ENCODE measurements around the gene PPP1R18. TPM values are rescaled to one million over a fixed set of nuclear protein-coding genes. Genes with fewer than 3 reads are reported as not detected.
A peak's percentile ranks its signal among the peaks of the same experiment; 100 is the strongest.

PPP1R18 gene
- total and polyA plus RNA-seq, 9 of the 15 experiments (the other 6 are each of a cell fraction or from before 2014, with no cell fraction given) = 12.0 to 99.2 (median 42.6) TPM

GRCh38 chr6:30686009-30686907 is at the start of gene PPP1R18 (continued):
- TF ChIP-seq FOXJ2 (tag; IDR thresholded peaks at IDR 0.05) (no peak), DACH1 (IDR thresholded peaks at IDR 0.05; ENCODE audit: partially characterized antibody) (no peak), MLX (CRISPR knock-in tag; conservative IDR thresholded peaks at IDR 0.05) (no peak), ERF (CRISPR knock-in tag; IDR thresholded peaks at IDR 0.05) (no peak), NBN (IDR thresholded peaks at IDR 0.05; ENCODE audit: low read depth) (peak; percentile 28), CHD2 (IDR thresholded peaks at IDR 0.05; ENCODE audit: low read depth, low read length) (no peak), ELF1 (tag; IDR thresholded peaks at IDR 0.05) (0 out of 2 replicates have a peak, but pooled peaks have one; percentile 12), CREB1 (IDR thresholded peaks at IDR 0.05) (no peak), CREB1 (CRISPR knock-in tag; IDR thresholded peaks at IDR 0.05) (0 out of 2 replicates have a peak, but pooled peaks have one; percentile 46), CEBPZ (IDR thresholded peaks at IDR 0.05; ENCODE audit: borderline replicate concordance, low read depth, low read length) (no peak), PRDM10 (IDR thresholded peaks at IDR 0.05; ENCODE audit: partially characterized antibody) (peak; percentile 82), THAP7 (CRISPR knock-in tag; IDR thresholded peaks at IDR 0.05) (no peak), ATF3 (IDR thresholded peaks at IDR 0.05) (no peak), ATF3 (CRISPR knock-in tag; conservative IDR thresholded peaks at IDR 0.05) (0 out of 2 replicates have a peak, but pooled peaks have one; percentile 33), ZNF277 (CRISPR knock-in tag; IDR thresholded peaks at IDR 0.05; ENCODE audit: borderline replicate concordance) (no peak), HMG20A (CRISPR knock-in tag; conservative IDR thresholded peaks at IDR 0.05) (no peak)
